Measurements from ENCODE around the gene PAK4.

DNA sequence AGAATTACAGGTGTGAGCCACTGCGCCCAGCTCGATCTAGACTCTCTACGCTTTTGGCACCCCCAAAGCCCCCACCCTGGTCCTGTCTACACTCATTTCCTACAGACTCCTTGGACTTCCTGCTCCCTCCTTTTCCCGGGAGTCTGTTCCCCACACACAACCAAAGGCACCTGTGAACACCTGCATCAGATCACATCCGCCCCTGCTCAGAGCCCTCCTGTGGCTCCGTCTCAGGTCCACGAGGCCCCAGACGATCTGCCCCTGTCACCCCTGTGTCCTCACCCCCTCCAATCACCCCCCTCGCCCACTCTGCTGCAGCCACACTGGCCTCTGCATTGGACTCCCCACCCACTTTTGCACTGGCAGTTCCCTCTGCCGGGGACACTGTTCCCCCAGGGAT lies 12.4 kb upstream of the PAK4 start:
- no peak for TF ChIP-seq EZH2phosphoT487 (IDR thresholded peaks at IDR 0.05; ENCODE audit: low read depth, severe bottlenecking, unreplicated experiment)
- TF ChIP-seq, protein P1, sequence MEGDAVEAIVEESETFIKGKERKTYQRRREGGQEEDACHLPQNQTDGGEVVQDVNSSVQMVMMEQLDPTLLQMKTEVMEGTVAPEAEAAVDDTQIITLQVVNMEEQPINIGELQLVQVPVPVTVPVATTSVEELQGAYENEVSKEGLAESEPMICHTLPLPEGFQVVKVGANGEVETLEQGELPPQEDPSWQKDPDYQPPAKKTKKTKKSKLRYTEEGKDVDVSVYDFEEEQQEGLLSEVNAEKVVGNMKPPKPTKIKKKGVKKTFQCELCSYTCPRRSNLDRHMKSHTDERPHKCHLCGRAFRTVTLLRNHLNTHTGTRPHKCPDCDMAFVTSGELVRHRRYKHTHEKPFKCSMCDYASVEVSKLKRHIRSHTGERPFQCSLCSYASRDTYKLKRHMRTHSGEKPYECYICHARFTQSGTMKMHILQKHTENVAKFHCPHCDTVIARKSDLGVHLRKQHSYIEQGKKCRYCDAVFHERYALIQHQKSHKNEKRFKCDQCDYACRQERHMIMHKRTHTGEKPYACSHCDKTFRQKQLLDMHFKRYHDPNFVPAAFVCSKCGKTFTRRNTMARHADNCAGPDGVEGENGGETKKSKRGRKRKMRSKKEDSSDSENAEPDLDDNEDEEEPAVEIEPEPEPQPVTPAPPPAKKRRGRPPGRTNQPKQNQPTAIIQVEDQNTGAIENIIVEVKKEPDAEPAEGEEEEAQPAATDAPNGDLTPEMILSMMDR (IDR thresholded peaks at IDR 0.05; ENCODE audit: poor library complexity), result no peak
- TF ChIP-seq EZH2 (IDR thresholded peaks at IDR 0.05; ENCODE audit: borderline replicate concordance), result no peak
